HG02852 (cell line): ENCODE measurements around the gene SPDYE5.
"Not testable (repeated sequence)": the region's sequence is repeated elsewhere in the genome, so short reads cannot be mapped to it uniquely, and the experiment has no call there.

Source experiments
- ATAC-seq: cut with Tn5 transposase; IDR thresholded peaks from one replicate; pipeline ENCODE4 v1.9.1; 2021; ENCODE audit warnings: mild to moderate bottlenecking, moderate library complexity; ENCODE audit not compliant: unreplicated experiment

Gene SPDYE5, protein sequence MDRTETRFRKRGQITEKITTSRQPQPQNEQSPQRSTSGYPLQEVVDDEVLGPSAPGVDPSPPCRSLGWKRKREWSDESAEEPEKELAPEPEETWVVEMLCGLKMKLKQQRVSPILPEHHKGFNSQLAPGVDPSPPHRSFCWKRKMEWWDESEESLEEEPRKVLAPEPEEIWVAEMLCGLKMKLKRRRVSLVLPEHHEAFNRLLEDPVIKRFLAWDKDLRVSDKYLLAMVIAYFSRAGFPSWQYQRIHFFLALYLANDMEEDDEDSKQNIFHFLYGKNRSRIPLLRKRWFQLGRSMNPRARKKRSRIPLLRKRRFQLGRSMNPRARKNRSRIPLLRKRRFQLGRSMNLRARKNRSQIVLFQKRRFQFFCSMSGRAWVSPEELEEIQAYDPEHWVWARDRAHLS

DNA sequence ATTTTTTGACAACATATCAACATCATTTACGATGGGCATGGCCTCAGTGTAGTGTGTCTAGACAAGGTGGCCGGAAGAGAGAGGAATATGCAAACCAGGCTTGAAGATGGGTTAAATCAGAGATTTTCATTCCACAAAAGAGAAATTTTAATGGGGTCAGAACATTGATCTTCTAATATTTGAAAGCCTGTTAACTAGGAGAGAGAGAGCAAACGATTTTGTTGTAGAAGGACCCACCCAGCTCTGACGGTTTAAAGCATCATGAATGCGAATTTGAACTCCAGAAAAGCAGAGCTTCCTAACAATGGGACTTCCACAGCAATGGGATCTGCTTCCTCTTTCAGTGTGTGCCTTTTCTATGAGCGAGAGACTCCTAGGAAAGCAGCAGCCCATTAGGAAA is at the start of gene SPDYE5:
Gene SPDYE5, plus strand, starts transcription at position 301 of the 400 bp plus-strand sequence. CDS start 1,728 bp downstream, outside the sequence.
- not testable (repeated sequence) for ATAC-seq

DNA sequence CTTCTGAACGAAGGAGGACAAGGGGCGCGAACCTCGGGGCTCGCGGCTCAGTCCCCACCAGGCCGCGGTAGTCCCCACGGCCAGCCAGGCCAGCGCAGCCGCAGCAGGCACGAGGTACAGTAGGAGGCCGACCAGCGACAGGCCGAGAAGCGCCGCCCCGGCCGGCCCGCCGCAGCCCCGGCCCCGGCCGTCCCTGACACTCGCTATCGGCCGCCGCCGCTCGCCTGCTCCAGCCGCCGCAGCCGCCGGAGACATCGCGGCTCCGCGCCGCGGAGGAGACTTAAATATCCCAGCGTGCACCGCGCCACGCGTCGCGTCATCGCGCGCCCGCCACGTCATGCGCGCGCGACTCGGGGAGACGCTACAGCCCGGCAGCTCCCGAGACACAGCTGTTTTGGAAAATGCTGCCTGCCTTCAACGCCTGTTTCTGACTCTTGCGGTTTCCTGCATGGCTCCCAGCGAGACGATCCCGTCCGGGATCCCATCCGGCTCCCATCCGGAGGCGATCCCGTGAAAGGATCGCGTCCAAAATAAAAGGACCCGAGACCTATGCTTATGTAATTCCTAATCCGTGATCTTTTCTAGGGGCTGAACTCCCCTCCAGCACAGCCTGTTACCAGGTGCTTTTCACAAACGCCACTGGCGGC is 49.5 kb upstream of the SPDYE5 start:
- peak; percentile 86 for ATAC-seq

DNA sequence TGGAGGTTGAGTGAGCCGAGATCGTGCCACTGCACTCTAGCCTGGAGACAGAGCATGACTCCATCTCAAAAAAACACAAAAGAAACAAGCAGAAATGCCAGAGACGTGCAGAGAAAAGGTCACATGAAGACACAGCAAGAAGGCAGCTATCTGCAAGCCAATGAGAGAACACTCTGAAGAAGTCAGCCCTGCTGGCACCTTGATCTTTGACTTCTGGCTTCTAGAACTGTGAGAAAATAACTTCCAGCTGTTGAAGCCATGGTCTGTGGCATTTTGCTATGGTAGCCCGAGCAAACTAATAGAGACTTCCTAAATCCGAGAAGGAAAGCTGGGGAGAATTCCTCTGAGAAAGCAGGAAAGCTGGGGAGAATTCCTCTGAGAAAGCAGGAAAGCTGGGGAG is 42.2 kb upstream of the SPDYE5 start:
- ATAC-seq = not testable (repeated sequence)

DNA sequence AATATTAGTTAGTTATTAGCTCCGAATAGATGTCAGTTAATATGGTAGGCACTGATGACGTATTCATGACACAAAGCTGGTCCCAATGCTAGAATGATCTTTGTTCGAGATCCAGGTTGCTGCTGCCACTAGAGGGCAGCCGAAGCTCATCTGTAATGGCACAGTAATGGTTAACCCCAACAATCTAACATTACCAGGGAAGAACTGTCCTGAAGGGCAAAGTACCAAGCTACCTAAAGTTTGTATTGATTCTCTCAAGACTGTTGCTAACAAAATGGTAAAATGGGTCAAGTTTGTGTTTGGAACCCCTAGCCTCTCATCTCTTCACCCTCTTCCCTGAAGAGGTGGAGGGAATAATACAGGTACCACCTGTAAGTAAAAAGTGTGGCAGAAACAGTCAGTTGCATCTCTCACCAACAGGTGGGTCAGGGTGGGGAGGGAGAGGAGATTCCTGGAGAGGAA is 39.6 kb upstream of the SPDYE5 start:
- not testable (repeated sequence) for ATAC-seq

DNA sequence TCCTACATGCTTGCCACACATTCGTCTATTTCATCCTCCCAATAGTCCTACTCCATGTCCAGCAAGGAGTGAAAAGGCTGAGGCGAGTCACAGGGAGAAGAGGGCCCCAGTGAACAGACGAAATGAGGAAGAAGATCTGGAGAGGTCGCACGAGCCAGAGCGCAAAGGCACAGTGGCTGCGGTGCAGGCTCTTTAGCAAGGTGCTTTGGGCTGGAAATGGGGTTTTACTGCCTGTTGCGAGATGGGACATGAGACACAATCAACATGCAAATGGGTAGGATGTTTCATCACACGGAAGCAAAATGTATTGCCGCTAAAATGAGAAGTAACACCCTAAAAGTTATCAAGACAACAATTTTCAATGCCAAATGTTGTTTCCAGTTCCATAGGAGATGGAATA is 35.7 kb upstream of the SPDYE5 start:
- ATAC-seq = not testable (repeated sequence)

DNA sequence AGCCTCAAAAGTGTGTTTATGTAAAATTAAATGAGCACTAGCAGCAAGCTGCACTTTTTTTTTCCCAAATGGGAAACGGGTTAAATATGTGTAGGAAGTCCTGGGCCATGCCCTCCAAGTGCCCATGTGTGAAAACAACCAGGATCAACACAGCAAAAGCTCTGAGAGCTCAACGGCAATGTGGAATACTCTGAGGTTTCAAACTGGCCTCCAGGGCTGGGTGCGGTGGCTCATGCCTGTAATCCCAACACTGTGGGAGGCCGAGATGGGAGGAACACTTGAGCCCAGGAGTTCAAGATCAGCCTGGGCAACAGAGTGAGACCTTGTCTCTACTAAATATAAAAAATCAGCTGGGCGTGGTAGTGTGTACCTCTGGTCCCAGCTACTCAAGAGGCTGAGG is 34.1 kb upstream of the SPDYE5 start:
- ATAC-seq = not testable (repeated sequence)

DNA sequence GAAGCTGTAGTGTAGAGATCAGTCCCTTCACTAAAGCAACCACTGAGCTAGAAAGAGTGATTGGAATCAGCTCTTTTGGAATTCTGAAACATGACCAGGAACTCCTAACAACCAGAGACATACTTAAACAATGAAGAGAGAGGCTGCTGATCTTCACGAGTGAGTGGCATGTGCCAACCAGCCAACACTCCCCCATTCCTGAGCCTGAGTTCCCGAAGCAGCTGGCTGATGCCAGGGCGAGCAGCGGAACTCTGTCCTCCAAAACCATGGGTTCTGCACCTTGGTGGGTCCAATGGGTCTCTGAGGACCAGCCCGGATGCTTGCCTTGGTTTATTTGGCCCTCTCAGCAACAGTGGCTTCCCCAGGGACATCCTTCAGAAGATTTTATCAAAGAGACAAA is 31.6 kb upstream of the SPDYE5 start:
- not testable (repeated sequence) for ATAC-seq

DNA sequence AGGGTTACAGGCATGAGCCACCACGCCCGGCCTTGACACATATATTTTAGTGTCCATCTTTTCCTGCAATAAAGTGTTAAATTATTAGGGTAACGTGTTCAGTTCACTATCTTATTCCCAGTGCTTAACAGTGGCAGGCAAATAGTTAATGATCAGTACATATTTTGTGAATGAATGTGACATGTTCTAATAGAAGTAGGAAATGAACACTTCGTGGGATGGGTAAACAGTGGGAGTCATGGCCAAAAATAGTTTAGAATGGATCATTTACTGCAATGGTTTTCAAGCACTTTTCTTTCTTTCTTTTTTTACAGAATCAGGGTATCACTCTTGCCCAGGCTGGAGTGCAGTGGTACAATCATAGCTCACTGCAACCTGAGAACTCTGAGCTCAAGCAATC is 22.0 kb upstream of the SPDYE5 start:
- ATAC-seq = not testable (repeated sequence)

DNA sequence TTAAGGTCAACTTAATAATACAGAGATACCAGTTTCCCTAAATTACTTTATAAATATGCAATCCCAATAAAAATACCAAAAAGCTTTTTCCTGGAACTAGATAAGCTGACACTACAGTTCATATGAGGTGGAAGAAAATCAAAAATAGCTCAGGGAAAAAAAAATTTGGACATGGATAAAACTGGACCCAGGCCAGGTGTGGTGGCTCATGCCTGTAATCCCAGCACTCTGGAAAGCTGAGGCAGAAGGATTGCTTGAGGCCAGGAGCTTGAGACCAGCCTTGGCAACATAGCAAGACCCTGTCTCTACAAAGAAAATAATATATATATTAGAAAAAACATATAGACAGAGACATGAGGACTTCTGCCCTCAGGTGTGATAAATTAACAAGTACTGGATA is 14.7 kb upstream of the SPDYE5 start:
- not testable (repeated sequence) for ATAC-seq

DNA sequence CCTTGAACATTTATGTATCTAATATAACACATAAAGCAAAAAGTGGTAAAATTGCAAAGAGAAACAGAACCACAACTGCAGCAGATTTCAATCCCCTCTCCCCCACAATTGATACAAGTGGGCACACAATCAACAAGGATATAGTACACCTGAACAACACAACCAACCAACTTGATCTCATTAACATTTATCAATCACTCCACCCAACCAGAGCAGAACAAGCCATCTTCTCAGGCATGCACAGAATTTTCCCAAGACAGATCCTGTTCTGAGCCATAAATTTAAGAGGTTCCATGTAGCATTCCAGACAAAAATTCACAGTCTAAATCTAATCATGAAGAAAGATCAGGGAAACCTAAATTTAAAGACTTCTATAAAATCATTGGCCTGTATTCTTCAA is 11.8 kb upstream of the SPDYE5 start:
- ATAC-seq = not testable (repeated sequence)

DNA sequence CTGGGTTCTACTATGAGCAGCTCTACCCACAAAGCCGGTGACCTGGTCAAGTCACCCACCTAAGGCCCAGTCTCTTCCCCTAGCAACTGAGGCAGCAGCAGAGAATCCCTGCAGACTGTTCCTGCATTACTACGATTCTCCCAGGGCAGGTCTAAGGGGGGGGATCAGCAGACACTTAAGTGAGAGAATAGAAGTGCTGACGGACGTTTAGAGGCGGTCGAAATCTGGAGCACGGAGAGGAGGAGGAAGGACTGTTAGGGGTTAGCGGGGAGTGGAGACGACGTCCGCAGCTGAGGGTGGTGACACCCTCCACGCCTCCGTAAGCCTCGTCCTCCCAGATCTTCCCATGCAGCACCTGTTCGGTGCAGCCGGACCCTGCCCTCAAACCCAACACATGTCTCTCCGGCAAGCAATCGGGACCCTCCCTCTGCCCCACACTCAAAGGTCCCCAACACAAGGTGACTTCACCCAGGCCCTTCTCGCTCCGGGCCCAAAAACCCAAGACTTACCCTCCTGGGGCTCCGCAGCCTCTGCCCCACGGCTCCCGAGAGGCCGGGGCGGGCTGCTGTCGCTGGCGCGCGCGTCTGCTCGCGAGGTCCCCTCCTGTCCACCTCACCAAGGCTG is 6.7 kb upstream of the SPDYE5 start:
- ATAC-seq = not testable (repeated sequence)

DNA sequence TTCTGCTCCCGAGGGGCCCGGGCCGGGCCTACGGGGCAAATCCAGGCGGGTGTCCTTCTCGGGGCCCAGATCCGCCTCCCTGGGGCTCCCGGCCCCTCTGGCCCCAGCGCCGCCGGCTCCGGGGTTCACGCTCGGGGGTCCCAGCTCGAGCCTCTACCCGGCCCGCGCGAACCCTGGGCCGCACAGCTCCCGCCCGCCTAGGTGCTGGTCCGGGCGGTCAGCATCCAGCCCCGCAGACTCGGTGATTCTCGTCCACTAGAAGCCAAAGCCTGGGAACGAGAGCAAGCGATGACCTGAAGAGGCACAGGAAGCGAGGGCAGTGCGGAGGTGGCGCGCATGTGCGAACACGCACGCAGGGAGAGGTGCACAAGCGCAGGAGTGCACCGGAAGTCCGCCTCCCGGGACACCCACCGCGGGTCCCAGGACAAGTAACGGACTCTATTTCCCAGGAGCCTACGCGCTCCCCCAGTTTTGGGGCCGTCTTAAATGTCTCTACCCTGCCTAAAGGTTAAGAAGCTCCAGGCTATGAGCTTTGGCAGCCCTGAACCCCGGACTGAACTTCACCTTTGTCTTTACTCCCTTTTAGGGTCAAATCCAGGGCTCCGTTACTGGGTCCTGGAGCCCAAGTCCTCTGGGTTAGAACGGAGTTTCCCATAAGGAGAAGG is 6.0 kb upstream of the SPDYE5 start, which contains the start of gene POM121C:
Gene POM121C, minus strand, starts transcription at position 321 of the 665 bp plus-strand sequence. CDS start 44,803 bp downstream, outside the sequence.
- ATAC-seq = peak; percentile 98

DNA sequence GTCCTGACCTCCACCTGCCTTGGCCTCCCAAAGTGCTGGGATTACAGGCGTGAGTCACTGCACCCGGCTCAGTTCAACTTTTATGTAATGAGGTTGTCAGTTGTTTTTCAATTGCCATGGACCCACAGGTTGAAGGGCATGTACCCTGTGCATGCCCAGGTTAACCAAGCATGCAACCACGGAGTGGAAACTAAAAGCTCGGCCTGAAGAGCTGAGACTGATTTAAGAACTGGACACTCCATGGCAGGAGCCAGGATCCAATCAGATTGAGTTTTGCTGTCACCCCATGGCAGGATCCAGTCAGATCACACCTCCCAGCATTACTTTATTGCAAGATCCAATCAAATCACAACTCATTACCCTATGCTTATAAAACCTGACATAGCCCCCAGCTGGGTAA is 16.9 kb downstream of the SPDYE5 start:
- ATAC-seq = not testable (repeated sequence)

DNA sequence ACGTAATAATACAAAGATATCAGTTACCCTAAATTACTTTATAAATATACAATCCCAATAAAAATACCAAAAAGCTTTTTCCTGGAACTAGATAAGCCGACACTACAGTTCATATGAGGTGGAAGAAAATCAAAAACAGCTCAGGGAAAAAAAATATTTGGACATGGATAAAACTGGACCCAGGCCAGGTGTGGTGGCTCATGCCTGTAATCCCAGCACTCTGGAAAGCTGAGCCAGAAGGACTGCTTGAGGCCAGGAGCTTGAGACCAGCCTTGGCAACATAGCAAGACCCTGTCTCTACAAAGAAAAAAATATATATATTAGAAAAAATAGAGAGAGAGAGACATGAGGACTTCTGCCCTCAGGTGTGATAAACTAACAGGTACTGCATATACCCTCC is 26.7 kb downstream of the SPDYE5 start:
- ATAC-seq = not testable (repeated sequence)

DNA sequence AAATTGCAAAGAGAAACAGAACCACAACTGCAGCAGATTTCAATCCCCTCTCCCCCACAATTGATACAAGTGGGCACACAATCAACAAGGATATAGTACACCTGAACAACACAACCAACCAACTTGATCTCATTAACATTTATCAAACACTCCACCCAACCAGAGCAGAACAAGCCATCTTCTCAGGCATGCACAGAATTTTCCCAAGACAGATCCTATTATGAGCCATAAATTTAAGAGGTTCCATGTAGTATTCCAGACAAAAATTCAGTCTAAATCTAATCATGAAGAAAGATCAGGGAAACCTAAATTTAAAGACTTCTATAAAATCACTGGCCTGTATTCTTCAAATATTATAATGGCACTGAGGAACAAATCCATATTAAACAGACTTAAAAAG is 29.6 kb downstream of the SPDYE5 start:
- ATAC-seq = not testable (repeated sequence)

DNA sequence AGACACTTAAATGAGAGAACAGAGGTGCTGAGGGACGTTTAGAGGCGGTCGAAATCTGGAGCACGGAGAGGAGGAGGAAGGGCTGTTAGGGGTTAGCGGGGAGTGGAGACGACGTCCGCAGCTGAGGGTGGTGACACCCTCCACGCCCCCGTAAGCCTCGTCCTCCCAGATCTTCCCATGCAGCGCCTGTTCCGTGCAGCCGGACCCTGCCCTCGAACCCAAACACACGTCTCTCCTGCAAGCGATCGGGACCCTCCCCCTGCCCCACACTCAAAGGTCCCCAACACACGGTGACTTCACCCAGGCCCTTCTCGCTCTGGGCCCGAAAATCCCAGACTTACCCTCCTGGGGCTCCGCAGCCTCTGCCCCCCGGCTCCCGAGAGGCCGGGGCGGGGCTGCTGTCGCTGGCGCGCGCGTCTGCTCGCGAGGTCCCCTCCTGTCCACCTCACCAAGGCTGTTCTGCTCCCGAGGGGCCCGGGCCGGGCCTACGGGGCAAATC is 35.2 kb downstream of the SPDYE5 start:
- not testable (repeated sequence) for ATAC-seq

DNA sequence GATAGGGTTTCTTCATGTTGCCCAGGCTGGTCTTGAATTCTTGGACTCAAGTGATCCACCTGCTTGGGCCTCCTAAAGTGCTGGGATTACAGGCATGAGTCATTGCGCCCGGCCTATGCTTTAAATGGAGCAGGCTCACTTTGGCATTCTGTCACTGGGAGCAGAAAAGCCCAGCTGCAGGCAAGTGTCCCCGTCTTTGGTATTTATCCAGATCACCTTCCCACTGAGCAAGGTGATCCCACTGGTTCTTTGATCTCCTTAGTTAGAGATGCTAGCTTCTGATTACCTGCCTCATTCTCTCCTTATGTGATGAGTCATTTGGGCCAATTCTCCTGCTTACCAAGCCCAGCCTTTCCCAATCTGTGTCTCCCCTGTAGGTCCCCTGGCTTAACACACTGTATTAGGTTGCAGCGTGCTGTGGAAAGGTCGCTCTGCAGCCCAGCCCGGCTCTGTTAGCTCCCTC is 39.3 kb downstream of the SPDYE5 start:
- ATAC-seq = no peak

DNA sequence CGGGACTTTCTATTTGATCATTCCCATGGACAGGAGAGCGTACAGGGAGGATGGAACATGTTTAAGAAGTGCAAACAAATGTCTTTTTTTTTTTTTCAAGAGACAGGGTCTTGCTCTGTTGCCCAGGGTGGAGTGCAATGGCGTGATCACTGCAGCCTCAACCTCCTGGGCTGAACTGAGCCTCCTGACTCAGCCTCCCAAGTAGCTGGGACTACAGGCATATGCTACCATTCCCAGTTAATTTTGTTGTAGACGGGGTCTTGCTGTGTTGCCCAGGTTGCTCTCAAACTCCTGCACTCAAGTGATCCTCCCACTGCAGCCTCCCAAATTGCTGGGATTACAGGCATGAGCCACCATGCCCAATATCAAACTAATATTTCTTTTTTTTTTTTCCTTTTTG is 40.5 kb downstream of the SPDYE5 start:
- no peak for ATAC-seq

DNA sequence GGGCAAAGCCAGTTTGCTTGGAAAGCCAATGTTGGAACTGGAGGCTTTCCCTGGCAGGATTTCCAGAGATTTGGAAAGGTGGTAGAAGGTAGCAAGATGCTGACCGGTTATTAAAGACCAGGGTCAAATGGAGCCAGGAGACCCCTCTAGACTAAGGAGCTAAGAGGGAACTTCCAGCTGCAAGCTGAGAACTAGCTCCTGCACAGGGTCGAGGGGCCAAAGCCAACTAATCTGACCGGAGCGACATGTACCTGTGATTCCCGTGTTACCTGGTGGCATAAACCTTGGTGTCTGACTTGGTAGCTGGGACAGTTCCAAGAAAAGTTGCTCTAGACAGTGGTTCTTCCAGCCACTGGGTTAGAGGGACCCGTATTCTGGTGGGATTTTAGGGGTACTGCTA is 41.8 kb downstream of the SPDYE5 start:
- no peak for ATAC-seq

DNA sequence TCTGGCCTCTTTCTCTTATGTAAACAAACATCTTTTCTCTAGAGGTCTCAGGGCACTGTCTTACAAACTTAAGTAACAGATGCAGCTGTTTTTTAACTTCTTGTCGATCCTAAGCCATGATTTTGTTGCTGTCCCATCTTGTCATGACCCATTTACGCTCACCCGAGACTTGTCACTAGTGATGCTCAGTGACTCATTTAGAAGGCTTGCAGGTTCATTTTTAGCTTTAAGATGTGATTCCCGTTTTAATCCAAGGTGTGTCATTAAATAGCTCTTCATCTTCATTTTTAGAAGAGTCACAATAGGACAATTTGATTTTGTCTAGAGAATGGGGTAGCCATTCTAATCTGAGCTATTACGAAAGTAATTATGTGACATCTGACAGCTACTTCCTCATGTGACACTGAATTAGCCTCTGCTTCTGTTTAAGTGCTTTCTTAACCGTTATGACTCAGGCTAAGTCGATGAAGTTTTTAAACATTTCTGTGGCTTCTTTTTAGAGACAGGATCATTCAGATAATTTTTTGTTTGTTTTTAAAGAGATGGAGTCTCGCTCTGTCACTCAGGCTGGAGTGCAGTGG is 42.7 kb downstream of the SPDYE5 start:
- peak; percentile 85 for ATAC-seq
